Sigmoid colon (tissue), 4 donors: ENCODE results near the gene TBC1D9B.

Experiments
- CTCF ChIP-seq, 4 experiments: fragments of 450-650 bp in 3 of 4; fragments of 200-600 bp in 1 of 4; IDR thresholded peaks; one replicate each; pipeline ENCODE4 v1.5.1; 2016 to 2019; ENCODE audit warnings: antibody characterized with exemption in 4 of 4, mild to moderate bottlenecking in 3 of 4, moderate library complexity in 2 of 4
- POLR2AphosphoS5 ChIP-seq, 4 donors: sonication (generic); formaldehyde crosslinking; IDR thresholded peaks; one replicate each; pipeline ENCODE4 v1.6.1; 2017; ENCODE audit warnings: antibody characterized with exemption in 4 of 4

GRCh38 chr5:179872055-179872827 is 35.5 kb downstream of the TBC1D9B start:
- TF ChIP-seq CTCF (IDR thresholded peaks at IDR 0.05) (no peak), POLR2AphosphoS5 (IDR thresholded peaks at IDR 0.05) (no peak)
